Glutamatergic neuron (in vitro differentiated cells): ENCODE data around the gene PSMC3. TPM values are rescaled to one million over a fixed set of nuclear protein-coding genes. Genes with fewer than 3 reads are reported as not detected.
"Not testable (repeated sequence)": the region's sequence is repeated elsewhere in the genome, so short reads cannot be mapped to it uniquely, and the experiment has no call there.

Experiments used
- DNase-seq: peaks from one replicate; pipeline ENCODE4 v3.0.0; 2022
- H3K27ac Mint-ChIP-seq: one replicate; pipeline ENCODE4 v1.8.0; 2020; ENCODE audit warnings: mild to moderate bottlenecking, mixed read lengths, inconsistent platforms; ENCODE audit not compliant: unreplicated experiment
- H3K27me3 Mint-ChIP-seq: one replicate; pipeline ENCODE4 v1.8.0; 2020; ENCODE audit warnings: mild to moderate bottlenecking, moderate library complexity, mixed read lengths, inconsistent platforms; ENCODE audit not compliant: unreplicated experiment
- H3K36me3 Mint-ChIP-seq: one replicate; pipeline ENCODE4 v1.8.0; 2020; ENCODE audit warnings: mild to moderate bottlenecking, mixed read lengths, inconsistent platforms; ENCODE audit not compliant: unreplicated experiment
- H3K4me1 Mint-ChIP-seq: one replicate; pipeline ENCODE4 v1.8.0; 2020; ENCODE audit warnings: mild to moderate bottlenecking, low read depth, mixed read lengths, inconsistent platforms; ENCODE audit not compliant: unreplicated experiment
- H3K4me3 Mint-ChIP-seq: one replicate; pipeline ENCODE4 v1.8.0; 2020; ENCODE audit warnings: mild to moderate bottlenecking, mixed read lengths, inconsistent platforms; ENCODE audit not compliant: unreplicated experiment
- H3K9me3 Mint-ChIP-seq: one replicate; pipeline ENCODE4 v1.8.0; 2020; ENCODE audit warnings: mild to moderate bottlenecking, moderate library complexity, mixed read lengths, inconsistent platforms; ENCODE audit not compliant: unreplicated experiment
- total RNA-seq: library from RNA; stranded (reverse); fragmentation: NEBNext Ultra II Directional; extraction: Animal tissue kit (Norgen Biotek cat#: 25700); gene quantifications from one replicate; pipeline ENCODE4 v1.2.1, GENCODE V29; 2021; ENCODE audit not compliant: unreplicated experiment
- TF ChIP-seq, protein P1 (sequence below): fragments of 200-600 bp; sonication (generic); IDR thresholded peaks from one replicate; pipeline ENCODE4 v1.5.0; 2021; ENCODE audit not compliant: partially characterized antibody, unreplicated experiment

Gene PSMC3
- total RNA-seq, 1 donor from 2014 or later = 112 TPM

DNA sequence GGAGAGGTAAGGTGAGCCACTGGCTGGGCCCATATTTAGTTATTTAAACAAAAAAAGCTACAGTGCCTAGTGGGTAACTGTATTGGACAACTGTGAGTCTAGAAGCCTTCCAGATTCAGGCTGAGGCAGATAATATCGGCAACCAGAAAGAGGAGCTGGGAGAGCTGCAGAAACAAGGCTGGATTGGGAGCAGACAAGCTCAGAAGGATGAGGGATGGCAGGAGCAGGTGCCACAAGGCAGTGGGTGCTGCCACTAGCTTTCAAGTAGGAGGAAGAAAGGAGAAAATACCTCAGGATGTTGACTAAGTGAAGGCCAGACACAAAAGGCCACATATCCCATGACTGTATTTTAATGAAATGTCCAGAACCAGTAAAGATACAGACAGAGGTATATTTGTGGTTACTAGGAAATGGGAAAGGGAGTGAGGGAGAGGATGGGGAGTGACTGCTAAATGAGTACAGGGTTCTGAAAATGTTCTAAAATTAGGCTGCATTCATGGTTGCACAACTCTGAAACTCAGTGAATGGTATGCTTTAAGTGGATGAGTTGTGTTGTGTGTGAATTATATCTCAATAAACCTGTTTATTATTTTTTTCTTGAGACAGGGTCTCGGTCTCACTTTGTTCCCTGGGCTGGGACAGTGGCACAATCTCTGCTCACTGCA is 34.5 kb upstream of the PSMC3 start:
- H3K9me3 Mint-ChIP-seq = peaks cover 4% of the 10 kb centered on the region
- peak overlapping the region; percentile 86 for H3K27ac Mint-ChIP-seq
- H3K4me1 Mint-ChIP-seq = peaks cover 16% of the 10 kb centered on the region

DNA sequence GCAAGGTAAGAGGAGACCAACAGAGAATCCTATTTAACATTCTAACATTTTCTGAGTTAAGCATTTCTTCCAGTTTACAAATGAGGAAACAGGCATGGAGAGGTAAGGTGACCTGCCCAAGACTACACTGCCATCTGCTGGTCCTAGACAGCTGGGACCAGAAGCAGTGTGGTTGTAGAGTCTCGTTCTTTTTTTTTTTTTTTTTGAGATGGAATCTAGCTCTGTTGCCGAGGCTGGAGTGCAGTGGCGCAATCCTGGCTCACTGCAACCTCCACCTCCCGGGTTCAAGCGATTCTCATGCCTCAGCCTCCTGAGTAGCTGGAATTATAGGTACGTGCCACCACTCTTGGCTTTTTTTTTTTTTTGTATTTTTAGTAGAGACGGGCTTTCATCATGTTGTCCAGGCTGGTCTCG is 28.0 kb upstream of the PSMC3 start:
- H3K27ac Mint-ChIP-seq = peak overlapping the region; percentile 43
- not testable (repeated sequence) for H3K4me3 Mint-ChIP-seq

More for the DNA sequence above, 34.5 kb upstream of the PSMC3 start:
- no peak overlapping the region for H3K4me3 Mint-ChIP-seq
- peaks cover 5% of the 10 kb centered on the region for H3K27me3 Mint-ChIP-seq
- no peak for DNase-seq
- TF ChIP-seq, protein P1, sequence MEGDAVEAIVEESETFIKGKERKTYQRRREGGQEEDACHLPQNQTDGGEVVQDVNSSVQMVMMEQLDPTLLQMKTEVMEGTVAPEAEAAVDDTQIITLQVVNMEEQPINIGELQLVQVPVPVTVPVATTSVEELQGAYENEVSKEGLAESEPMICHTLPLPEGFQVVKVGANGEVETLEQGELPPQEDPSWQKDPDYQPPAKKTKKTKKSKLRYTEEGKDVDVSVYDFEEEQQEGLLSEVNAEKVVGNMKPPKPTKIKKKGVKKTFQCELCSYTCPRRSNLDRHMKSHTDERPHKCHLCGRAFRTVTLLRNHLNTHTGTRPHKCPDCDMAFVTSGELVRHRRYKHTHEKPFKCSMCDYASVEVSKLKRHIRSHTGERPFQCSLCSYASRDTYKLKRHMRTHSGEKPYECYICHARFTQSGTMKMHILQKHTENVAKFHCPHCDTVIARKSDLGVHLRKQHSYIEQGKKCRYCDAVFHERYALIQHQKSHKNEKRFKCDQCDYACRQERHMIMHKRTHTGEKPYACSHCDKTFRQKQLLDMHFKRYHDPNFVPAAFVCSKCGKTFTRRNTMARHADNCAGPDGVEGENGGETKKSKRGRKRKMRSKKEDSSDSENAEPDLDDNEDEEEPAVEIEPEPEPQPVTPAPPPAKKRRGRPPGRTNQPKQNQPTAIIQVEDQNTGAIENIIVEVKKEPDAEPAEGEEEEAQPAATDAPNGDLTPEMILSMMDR = no peak
- H3K36me3 Mint-ChIP-seq = no peaks in the 10 kb centered on the region

DNA sequence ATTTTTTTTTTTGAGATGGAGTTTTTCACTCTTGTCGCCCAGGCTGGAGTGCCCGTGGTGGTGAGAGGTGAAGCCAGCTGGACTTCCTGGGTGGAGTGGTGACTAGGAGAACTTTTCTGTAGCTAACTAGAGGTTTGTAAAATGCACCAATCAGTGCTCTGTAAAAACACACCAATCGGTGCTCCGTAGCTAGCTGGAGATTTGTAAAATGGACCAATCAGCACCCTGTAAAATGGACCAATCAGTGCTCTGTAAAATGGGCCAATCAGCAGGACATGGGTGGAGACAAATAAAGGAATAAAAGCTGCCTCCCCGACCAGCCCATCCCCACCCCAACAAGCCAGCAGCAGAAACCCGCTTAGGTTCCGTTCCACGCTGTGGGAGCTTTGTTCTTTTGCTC is 27.1 kb upstream of the PSMC3 start:
- Mint-ChIP-seq H3K27me3 (peaks cover 5% of the 10 kb centered on the region), H3K9me3 (peaks cover 4% of the 10 kb centered on the region), H3K36me3 (no peaks in the 10 kb centered on the region), H3K4me3 (no peak overlapping the region), H3K27ac (no peak overlapping the region), H3K4me1 (no peaks in the 10 kb centered on the region)
- DNase-seq = no peak
- TF ChIP-seq, protein P1 = no peak

More for the DNA sequence above, 28.0 kb upstream of the PSMC3 start:
- not testable (repeated sequence) for H3K9me3 Mint-ChIP-seq, H3K36me3 Mint-ChIP-seq, H3K4me1 Mint-ChIP-seq, H3K27me3 Mint-ChIP-seq
- TF ChIP-seq, protein P1 = peak; percentile 44
- DNase-seq = peak; percentile 73

DNA sequence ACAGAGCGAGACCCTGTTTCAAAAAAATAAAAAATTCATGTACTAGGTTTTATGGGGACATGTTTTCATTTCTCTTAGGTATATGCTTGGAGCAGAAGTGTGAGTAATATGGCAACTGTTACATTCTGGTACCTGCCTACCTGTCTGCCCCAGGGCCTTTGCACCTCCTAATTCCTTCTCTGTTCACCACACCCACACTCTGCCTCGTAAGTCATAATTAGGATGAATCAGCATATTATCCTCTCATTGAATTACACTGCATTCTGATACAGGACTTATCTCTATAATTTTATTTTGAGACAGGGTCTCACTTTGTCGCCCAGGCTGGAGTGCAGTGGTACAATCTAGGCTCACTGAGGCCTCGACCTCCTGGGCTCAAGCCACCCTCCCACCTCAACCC is 25.8 kb upstream of the PSMC3 start:
- Mint-ChIP-seq H3K27ac (no peak overlapping the region), H3K4me3 (no peak overlapping the region), H3K27me3 (peaks cover 5% of the 10 kb centered on the region), H3K9me3 (peaks cover 4% of the 10 kb centered on the region), H3K36me3 (peaks cover 3% of the 10 kb centered on the region), H3K4me1 (no peaks in the 10 kb centered on the region)
- DNase-seq = no peak
- TF ChIP-seq, protein P1 = no peak

DNA sequence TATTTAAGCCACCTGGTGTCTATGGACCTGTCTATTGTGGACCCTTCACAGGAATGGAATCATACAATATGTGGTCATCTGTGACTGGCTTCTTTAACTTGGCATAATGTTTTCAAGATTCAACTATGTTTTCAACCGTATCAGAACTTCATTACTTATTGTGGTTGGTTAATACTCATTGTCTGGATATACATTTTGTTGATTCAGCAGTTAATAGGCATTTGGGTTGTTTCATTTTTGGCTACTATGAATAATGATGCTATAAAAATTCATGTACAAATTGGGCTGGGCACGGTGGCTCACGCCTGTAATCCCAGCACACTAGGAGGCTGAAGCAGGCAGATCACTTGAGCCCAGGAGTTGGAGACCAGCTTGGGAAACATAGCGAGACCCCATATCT is 25.2 kb upstream of the PSMC3 start:
- H3K27me3 Mint-ChIP-seq = peaks cover 5% of the 10 kb centered on the region
- no peaks in the 10 kb centered on the region for H3K4me1 Mint-ChIP-seq
- no peak overlapping the region for H3K27ac Mint-ChIP-seq

More for the DNA sequence above, 25.2 kb upstream of the PSMC3 start:
- no peak overlapping the region for H3K4me3 Mint-ChIP-seq
- TF ChIP-seq, protein P1 = no peak
- DNase-seq = no peak
- peaks cover 4% of the 10 kb centered on the region for H3K36me3 Mint-ChIP-seq
- peaks cover 4% of the 10 kb centered on the region for H3K9me3 Mint-ChIP-seq
